ENCODE data around the gene PPP1R12B.
"Not testable (repeated sequence)": the region's sequence is repeated elsewhere in the genome, so short reads cannot be mapped to it uniquely, and the experiment has no call there.

PPP1R12B gene

GRCh38 chr1:202349206-202349928, 868 bp downstream of the PPP1R12B start:
- FAIRE-seq = no peak

GRCh38 chr1:202351725-202352124, 3.2 kb downstream of the PPP1R12B start:
- FAIRE-seq = no peak

- not testable (repeated sequence) for FAIRE-seq
Observed at GRCh38 chr1:202352583-202353197, 4.2 kb downstream of the PPP1R12B start.

GRCh38 chr1:202355944-202356553, 7.5 kb downstream of the PPP1R12B start:
- FAIRE-seq = no peak

- no peak for FAIRE-seq
Observed at GRCh38 chr1:202357506-202357905, 9.0 kb downstream of the PPP1R12B start.

- no peak for FAIRE-seq
Observed at GRCh38 chr1:202361224-202361623, 12.7 kb downstream of the PPP1R12B start.

- no peak for FAIRE-seq
Observed at GRCh38 chr1:202361701-202362100, 13.2 kb downstream of the PPP1R12B start.

- FAIRE-seq = no peak
Observed at GRCh38 chr1:202362212-202362611, 13.7 kb downstream of the PPP1R12B start.

GRCh38 chr1:202365092-202365815, 16.8 kb downstream of the PPP1R12B start:
- no peak for FAIRE-seq

GRCh38 chr1:202367271-202367670, 18.8 kb downstream of the PPP1R12B start:
- FAIRE-seq = no peak

GRCh38 chr1:202370906-202371305, 22.4 kb downstream of the PPP1R12B start:
- not testable (repeated sequence) for FAIRE-seq

- no peak for FAIRE-seq
Observed at GRCh38 chr1:202374099-202374498, 25.6 kb downstream of the PPP1R12B start.

GRCh38 chr1:202375175-202375574, 26.7 kb downstream of the PPP1R12B start:
- FAIRE-seq = not testable (repeated sequence)

GRCh38 chr1:202376247-202376646, 27.7 kb downstream of the PPP1R12B start:
- peak; percentile 78 for FAIRE-seq

- FAIRE-seq = not testable (repeated sequence)
Observed at GRCh38 chr1:202379884-202380529, 31.5 kb downstream of the PPP1R12B start.

- not testable (repeated sequence) for FAIRE-seq
Observed at GRCh38 chr1:202380535-202380934, 32.0 kb downstream of the PPP1R12B start.

GRCh38 chr1:202381867-202382266, 33.4 kb downstream of the PPP1R12B start:
- FAIRE-seq = not testable (repeated sequence)

GRCh38 chr1:202395831-202396230, 47.3 kb downstream of the PPP1R12B start:
- peak; percentile 13 for FAIRE-seq

- no peak for FAIRE-seq
Observed at GRCh38 chr1:202397256-202397655, 48.8 kb downstream of the PPP1R12B start.

- not testable (repeated sequence) for FAIRE-seq
Observed at GRCh38 chr1:202398439-202398838, 49.9 kb downstream of the PPP1R12B start.

- FAIRE-seq = not testable (repeated sequence)
Observed at GRCh38 chr1:202401771-202402170, 53.3 kb downstream of the PPP1R12B start.

- not testable (repeated sequence) for FAIRE-seq
Observed at GRCh38 chr1:202403381-202403780, 54.9 kb downstream of the PPP1R12B start.

GRCh38 chr1:202405928-202406327, 57.4 kb downstream of the PPP1R12B start:
- FAIRE-seq = no peak

Data from TTC549 (cell line).